NCI-H69 (cell line): ENCODE data around the gene CRYAB.
"Not testable (repeated sequence)": the region's sequence is repeated elsewhere in the genome, so short reads cannot be mapped to it uniquely, and the experiment has no call there.

Experiments used
- DNase-seq: peaks from one replicate; lab custom pipeline; 2025; lab: John Stamatoyannopoulos, UW

Gene CRYAB

GRCh38 chr11:111908639-111909305 is 2.8 kb downstream of the CRYAB start:
- no peak for DNase-seq

GRCh38 chr11:111906680-111907079 is 4.9 kb downstream of the CRYAB start:
- DNase-seq, result no peak

- DNase-seq, result no peak
Observed at GRCh38 chr11:111905411-111905810, 6.2 kb downstream of the CRYAB start.

- no peak for DNase-seq
Observed at GRCh38 chr11:111886844-111887243, 24.7 kb downstream of the CRYAB start.

- DNase-seq, result no peak
Observed at GRCh38 chr11:111886032-111886431, 25.5 kb downstream of the CRYAB start.

- not testable (repeated sequence) for DNase-seq
Observed at GRCh38 chr11:111885053-111885452, 26.5 kb downstream of the CRYAB start.

- no peak for DNase-seq
Observed at GRCh38 chr11:111882202-111882601, 29.4 kb downstream of the CRYAB start.

GRCh38 chr11:111879637-111879960 is 32.0 kb downstream of the CRYAB start:
- no peak for DNase-seq

- peak; percentile 100 for DNase-seq
Observed at GRCh38 chr11:111878849-111879636, 32.5 kb downstream of the CRYAB start, which contains the start of the genes CFAP68 and FDXACB1. Gene CFAP68, plus strand, starts transcription at chr11:111879541. Its CDS starts 20 bp downstream, at chr11:111879561. Gene FDXACB1, minus strand, starts transcription at chr11:111879165. Its CDS starts 33 bp downstream, at chr11:111879132.

- DNase-seq, result peak; percentile 81
Observed at GRCh38 chr11:111878385-111878848, 33.2 kb downstream of the CRYAB start.

- DNase-seq, result peak; percentile 40
Observed at GRCh38 chr11:111871693-111872161, 39.8 kb downstream of the CRYAB start.

GRCh38 chr11:111870886-111871692 is 40.5 kb downstream of the CRYAB start, which contains the start of gene ALG9:
Gene ALG9, minus strand, starts transcription at chr11:111871581. Its CDS starts 99 bp downstream, at chr11:111871482.
- DNase-seq, result peak; percentile 93

GRCh38 chr11:111870522-111870885 is 41.1 kb downstream of the CRYAB start:
- DNase-seq, result peak; percentile 83

- no peak for DNase-seq
Observed at GRCh38 chr11:111870113-111870512, 41.5 kb downstream of the CRYAB start.

GRCh38 chr11:111860257-111860656 is 51.3 kb downstream of the CRYAB start:
- DNase-seq, result no peak
